PC-3 (cell line): Measurements from ENCODE around the gene IL1RAPL2. TPM values are rescaled to one million over a fixed set of nuclear protein-coding genes. Genes with fewer than 3 reads are reported as not detected.
A peak's percentile ranks its signal among the peaks of the same experiment; 100 is the strongest.

ENCODE experiments used
- ATAC-seq: fragments of 200-7000 bp; cut with Tn5 transposase; 2 replicates; pipeline ENCODE4 v1.9.1; 2020; ENCODE audit warnings: mild to moderate bottlenecking, moderate library complexity
- Bru-seq: library from RNA; stranded (reverse); fragments of 400-500 nt; gene quantifications from one replicate; lab custom pipeline; 2021; lab: Mats Ljungman, UMichigan
- BruChase-seq, 2 experiments: library from RNA; stranded (reverse); fragments of 400-500 nt; gene quantifications; one replicate each; lab custom pipeline; 2021; lab: Mats Ljungman, UMichigan
- BruUV-seq: library from RNA; stranded (reverse); fragments of 400-500 nt; replicated peaks from 2 replicates; lab custom pipeline; 2021; lab: Mats Ljungman, UMichigan
- CTCF ChIA-PET: fragments of 300-600 bp; sonication (Branson Sonifier 250); formaldehyde crosslinking; loops from one replicate; lab custom pipeline; 2022; ENCODE audit warnings: antibody characterized with exemption; lab: Charles Lee
- POLR2A ChIA-PET: fragments of 300-600 bp; sonication (Branson Sonifier 250); formaldehyde crosslinking; loops from one replicate; lab custom pipeline; 2022; ENCODE audit warnings: antibody characterized with exemption; ENCODE audit not compliant: unreplicated experiment; lab: Charles Lee
- DNase-seq: peaks from one replicate; pipeline ENCODE4 v3.0.0-alpha.2; 2015
- H2AFZ ChIP-seq: fragments of 300-600 bp; sonication (generic); 2 replicates; pipeline ENCODE4 v1.6.0; 2016; ENCODE audit warnings: antibody characterized with exemption, low read length
- H3F3A ChIP-seq: fragments of 300-600 bp; sonication (generic); one replicate; pipeline ENCODE4 v1.6.0; 2017; ENCODE audit warnings: antibody characterized with exemption, low read length, control low read depth, mild to moderate bottlenecking; ENCODE audit not compliant: unreplicated experiment
- H3K27ac ChIP-seq: fragments of 300-600 bp; sonication (generic); 2 replicates; pipeline ENCODE4 v1.5.1; 2016; ENCODE audit warnings: mild to moderate bottlenecking, low read length
- H3K27me3 ChIP-seq: fragments of 300-600 bp; sonication (generic); 2 replicates; pipeline ENCODE4 v1.6.1; 2016; ENCODE audit warnings: low read length, mixed read lengths
- H3K36me3 ChIP-seq: fragments of 300-600 bp; sonication (generic); 2 replicates; pipeline ENCODE4 v1.6.1; 2016; ENCODE audit warnings: low read depth, mixed run types, low read length, mixed read lengths
- H3K4me1 ChIP-seq: fragments of 300-600 bp; sonication (generic); 2 replicates; pipeline ENCODE4 v1.5.1; 2016; ENCODE audit warnings: low read length; ENCODE audit not compliant: insufficient read depth
- H3K4me2 ChIP-seq: fragments of 300-600 bp; sonication (generic); 2 replicates; pipeline ENCODE4 v1.6.0; 2016; ENCODE audit warnings: low read length
- H3K4me3 ChIP-seq: fragments of 300-600 bp; sonication (generic); 2 replicates; pipeline ENCODE4 v1.5.1; 2016; ENCODE audit warnings: mild to moderate bottlenecking, low read length, mixed read lengths
- H3K79me2 ChIP-seq: fragments of 300-600 bp; sonication (generic); 2 replicates; pipeline ENCODE4 v1.6.1; 2017; ENCODE audit warnings: low read length, mixed read lengths
- H3K9ac ChIP-seq: fragments of 300-600 bp; sonication (generic); 2 replicates; pipeline ENCODE4 v1.6.0; 2016; ENCODE audit warnings: mild to moderate bottlenecking, low read length
- H3K9me2 ChIP-seq: fragments of 300-600 bp; sonication (generic); replicated peaks from 2 replicates; pipeline ENCODE4 v1.6.1; 2016; ENCODE audit warnings: mixed run types, low read length, mixed read lengths
- H3K9me3 ChIP-seq: fragments of 300-600 bp; sonication (generic); 2 replicates; pipeline ENCODE4 v1.6.1; 2016; ENCODE audit warnings: low read length, mixed read lengths
- H4K20me1 ChIP-seq: fragments of 300-600 bp; sonication (generic); 2 replicates; pipeline ENCODE4 v1.6.1; 2016; ENCODE audit warnings: low read length, mixed read lengths
- CTCF ChIP-seq: fragments of 300-600 bp; sonication (generic); conservative IDR thresholded peaks from 2 replicates; pipeline ENCODE4 v1.5.1; 2017; ENCODE audit warnings: antibody characterized with exemption, low read depth, mild to moderate bottlenecking, low read length
- EZH2 ChIP-seq: fragments of 300-600 bp; sonication (generic); IDR thresholded peaks from one replicate; pipeline ENCODE4 v1.6.1; 2017; ENCODE audit warnings: antibody characterized with exemption, mild to moderate bottlenecking, low read length; ENCODE audit not compliant: unreplicated experiment
- EZH2phosphoT487 ChIP-seq: fragments of 300-600 bp; sonication (generic); IDR thresholded peaks from 2 replicates; pipeline ENCODE4 v1.6.1; 2018; ENCODE audit warnings: mild to moderate bottlenecking, antibody characterized with exemption, low read length, borderline replicate concordance
- intact Hi-C: fragments of 100-400 bp; cut with micrococcal nuclease; formaldehyde crosslinking; loops from 2 replicates; pipeline ENCODE4 v1.9.0; 2023
- long read RNA-seq: library from polyadenylated mRNA; unstranded; transcript quantifications from one replicate; pipeline ENCODE4 v2.0.0, GENCODE V29; 2021; ENCODE audit not compliant: unreplicated experiment
- total RNA-seq: library from RNA; depleted of rRNA; stranded (reverse); fragments of >200 nt; gene quantifications from 2 replicates; pipeline ENCODE4 v1.2.3, GENCODE V29; 2014; rRNA removed

Gene IL1RAPL2
- 0.52 and 0.62 TPM in 2 replicates for total RNA-seq
- percentile 36 among the genes with signal in this experiment for Bru-seq, nascent RNA
- BruChase-seq, experiment 1, labeled RNA remaining after a 6-hour chase, result percentile 30 among the genes with signal in this experiment
- BruChase-seq, experiment 2, labeled RNA remaining after a 2-hour chase, result percentile 40 among the genes with signal in this experiment
- long read RNA-seq, result 0 reads

GRCh38 chrX:104565791-104566680 lies at the start of gene IL1RAPL2:
IL1RAPL2 (plus strand) TSS chrX:104566199.
- peak; percentile 81 for DNase-seq
- H3K9ac ChIP-seq, result no peak within 1 kb of the TSS
- TSS peak; percentile 24 for BruUV-seq
- no peak within 1 kb of the TSS for H3K27ac ChIP-seq
- H3F3A ChIP-seq, result no peaks in the 10 kb centered on the region
- no peaks in the 10 kb centered on the region for H4K20me1 ChIP-seq
- no peaks in the 10 kb centered on the region for H3K9me3 ChIP-seq
- H3K4me2 ChIP-seq, result peak within 1 kb of the TSS; percentile 90
- peak within 1 kb of the TSS; percentile 80 for H3K4me3 ChIP-seq
- no peaks in the 10 kb centered on the region for H3K36me3 ChIP-seq
- intact Hi-C loops, result loop anchor here (1.0 to 5.0 kb wide), 6 partner anchors 81 to 626 kb away; no protein-coding TSS in a partner anchor
- H3K4me1 ChIP-seq, result no peaks in the 10 kb centered on the region
- POLR2A ChIA-PET, result interaction anchor here (0.6 kb wide), 1 partner anchor 78 kb away, joined by 3 read pairs; no protein-coding TSS in a partner anchor
- ATAC-seq, result peak; percentile 75
- peak; percentile 82 for TF ChIP-seq CTCF
- TF ChIP-seq EZH2, result no peak
- TF ChIP-seq EZH2phosphoT487, result no peak
- no peaks in the 10 kb centered on the region for H3K9me2 ChIP-seq
- peaks cover 17% of the 10 kb centered on the region for H3K27me3 ChIP-seq
- H2AFZ ChIP-seq, result peak within 1 kb of the TSS; percentile 89
- CTCF ChIA-PET, result interaction anchor here (0.6 to 1.4 kb wide), 6 partner anchors 51 to 624 kb away, joined by 3 to 7 read pairs (median 4); no protein-coding TSS in a partner anchor
- no peaks in the 10 kb centered on the region for H3K79me2 ChIP-seq

GRCh38 chrX:104522386-104522785 lies 43.6 kb upstream of the IL1RAPL2 start:
- H3K9me3 ChIP-seq, result no peaks in the 10 kb centered on the region
- no peak overlapping the region for H3K9ac ChIP-seq
- no peaks in the 10 kb centered on the region for H4K20me1 ChIP-seq
- BruUV-seq, result no TSS peak
- ATAC-seq (no peak), DNase-seq (no peak)
- H3K9me2 ChIP-seq, result no peaks in the 10 kb centered on the region
- no peak overlapping the region for H3K4me2 ChIP-seq
- intact Hi-C loops, result no loop called here
- CTCF ChIA-PET, result no interaction called here
- POLR2A ChIA-PET, result no interaction called here
- 0 out of 2 replicates have a peak, but pooled peaks cover 3% of the 10 kb centered on the region for H3K4me1 ChIP-seq
- H3K36me3 ChIP-seq, result no peaks in the 10 kb centered on the region
- H2AFZ ChIP-seq, result no peak overlapping the region
- H3K27me3 ChIP-seq, result no peaks in the 10 kb centered on the region
- TF ChIP-seq EZH2phosphoT487, result no peak
- TF ChIP-seq CTCF, result no peak
- TF ChIP-seq EZH2, result no peak
- H3F3A ChIP-seq, result no peaks in the 10 kb centered on the region
- H3K27ac ChIP-seq, result no peak overlapping the region
- no peaks in the 10 kb centered on the region for H3K79me2 ChIP-seq
- no peak overlapping the region for H3K4me3 ChIP-seq
